ENCODE measurements around the gene KMT2E.

DNA sequence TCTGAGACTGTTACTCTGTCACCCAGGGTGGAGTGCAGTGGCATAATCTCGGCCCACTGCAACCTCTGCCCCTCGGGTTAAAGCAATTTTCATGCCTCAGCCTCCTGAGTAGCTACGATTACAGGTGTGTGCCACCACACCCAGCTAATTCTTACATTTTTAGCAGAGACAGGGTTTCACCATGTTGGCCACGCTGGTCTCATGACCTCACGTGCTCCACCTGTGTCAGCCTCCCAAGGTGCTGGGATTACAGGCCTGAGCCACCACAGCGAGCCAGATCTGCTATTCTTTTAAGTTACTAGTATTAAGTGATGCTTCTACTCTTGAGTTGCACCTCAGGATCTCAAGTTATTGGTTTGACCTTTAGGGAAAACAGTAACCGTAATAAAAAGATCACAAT, 23.0 kb upstream of the KMT2E start:
- TF ChIP-seq CTCF (IDR thresholded peaks at IDR 0.05; ENCODE audit: borderline replicate concordance, extremely low read depth, low read length, poor library complexity, severe bottlenecking) (no peak), EZH2 (IDR thresholded peaks at IDR 0.05; ENCODE audit: borderline replicate concordance, low read depth, low read length, severe bottlenecking) (no peak)
